ENCODE data around the gene MGAT2. TPM values are rescaled to one million over a fixed set of nuclear protein-coding genes. Genes with fewer than 3 reads are reported as not detected.
A peak's percentile ranks its signal among the peaks of the same experiment; 100 is the strongest.

Gene MGAT2
- total and polyA plus RNA-seq, 9 of the 15 experiments (the other 6 are each of a cell fraction or from before 2014, with no cell fraction given): 0.03 to 33.3 (median 24.6) TPM; not detected in 1

DNA sequence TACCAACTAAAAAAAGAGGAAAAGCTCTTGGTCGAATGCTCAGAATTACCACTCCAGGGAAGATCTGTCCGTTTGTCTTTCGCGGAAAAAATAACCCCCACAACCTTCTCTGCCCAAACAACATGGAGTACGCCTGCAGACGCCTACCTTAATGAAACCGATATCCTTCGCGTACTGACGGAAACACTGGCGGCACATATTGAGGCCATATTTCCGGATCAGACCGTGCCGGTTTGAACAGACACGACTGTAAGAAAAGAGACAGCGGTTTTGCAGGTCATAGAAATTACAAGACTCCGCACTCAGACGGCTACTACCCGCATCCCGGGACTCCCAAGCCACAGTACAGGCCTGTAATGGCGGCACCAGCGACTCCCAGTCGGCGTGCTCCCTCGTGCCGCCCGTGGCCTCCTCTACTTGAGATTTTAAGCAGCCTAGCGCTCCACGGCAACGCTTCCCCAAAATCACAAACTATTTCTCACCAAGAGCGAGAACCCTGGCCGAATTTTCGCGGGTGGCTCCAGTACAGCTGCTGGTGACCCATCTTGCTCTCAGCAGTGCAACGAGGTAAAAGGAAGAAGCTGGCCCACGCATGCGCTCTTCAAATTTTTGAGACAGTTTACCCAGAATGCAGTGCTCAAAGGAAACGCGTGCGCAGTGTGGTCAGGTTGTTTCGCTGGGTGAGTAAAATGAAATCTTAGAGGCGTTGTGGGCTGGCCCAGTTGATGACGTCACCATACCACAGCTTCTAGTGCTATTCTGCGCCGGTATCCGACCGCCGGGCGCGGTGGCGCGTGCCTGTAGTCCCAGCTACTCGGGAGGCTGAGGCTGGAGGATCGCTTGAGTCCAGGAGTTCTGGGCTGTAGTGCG, 34.6 kb upstream of the MGAT2 start, which contains the start of gene RPS29 (continued):
- TF ChIP-seq POLR3A (IDR thresholded peaks at IDR 0.05; ENCODE audit: borderline replicate concordance, extremely low read depth, insufficient read depth, insufficient read length) (no peak), SAP30 (IDR thresholded peaks at IDR 0.05; ENCODE audit: borderline replicate concordance, insufficient read depth, low read depth, low read length, poor library complexity, severe bottlenecking) (peak; percentile 44), POLR2AphosphoS2 (IDR thresholded peaks at IDR 0.05; ENCODE audit: low read length) (peak; percentile 69; the same call in 1 of the 2 replicates), MLX (CRISPR knock-in tag; conservative IDR thresholded peaks at IDR 0.05) (no peak), KLF10 (CRISPR knock-in tag; IDR thresholded peaks at IDR 0.05) (no peak), ETV5 (CRISPR knock-in tag; IDR thresholded peaks at IDR 0.05; ENCODE audit: low read depth) (no peak), SNAPC5 (CRISPR knock-in tag; IDR thresholded peaks at IDR 0.05) (no peak), CHCHD3 (CRISPR knock-in tag; IDR thresholded peaks at IDR 0.05) (no peak), TSC22D4 (tag; IDR thresholded peaks at IDR 0.05) (no peak), ZNF444 (CRISPR knock-in tag; IDR thresholded peaks at IDR 0.05) (no peak), MCM5 (IDR thresholded peaks at IDR 0.05; ENCODE audit: low read depth) (no peak), SAFB2 (IDR thresholded peaks at IDR 0.05; ENCODE audit: borderline replicate concordance, low read depth, low read length, severe bottlenecking) (no peak), KLF1 (tag; IDR thresholded peaks at IDR 0.05) (no peak), ZKSCAN3 (CRISPR knock-in tag; IDR thresholded peaks at IDR 0.05) (no peak), ELF4 (CRISPR knock-in tag; IDR thresholded peaks at IDR 0.05) (0 out of 2 replicates have a peak, but pooled peaks have one; percentile 46), GTF2E2 (tag; IDR thresholded peaks at IDR 0.05) (peak; percentile 68; the same call in 1 of the 2 replicates), ZNF347 (CRISPR knock-in tag; IDR thresholded peaks at IDR 0.05; ENCODE audit: low read depth) (no peak), HIVEP1 (CRISPR knock-in tag; IDR thresholded peaks at IDR 0.05) (no peak), MTA2 (IDR thresholded peaks at IDR 0.05; ENCODE audit: low read depth) (no peak), TAF9B (IDR thresholded peaks at IDR 0.05; ENCODE audit: partially characterized antibody) (peak; percentile 88)
- TF ChIP-seq, protein P1, sequence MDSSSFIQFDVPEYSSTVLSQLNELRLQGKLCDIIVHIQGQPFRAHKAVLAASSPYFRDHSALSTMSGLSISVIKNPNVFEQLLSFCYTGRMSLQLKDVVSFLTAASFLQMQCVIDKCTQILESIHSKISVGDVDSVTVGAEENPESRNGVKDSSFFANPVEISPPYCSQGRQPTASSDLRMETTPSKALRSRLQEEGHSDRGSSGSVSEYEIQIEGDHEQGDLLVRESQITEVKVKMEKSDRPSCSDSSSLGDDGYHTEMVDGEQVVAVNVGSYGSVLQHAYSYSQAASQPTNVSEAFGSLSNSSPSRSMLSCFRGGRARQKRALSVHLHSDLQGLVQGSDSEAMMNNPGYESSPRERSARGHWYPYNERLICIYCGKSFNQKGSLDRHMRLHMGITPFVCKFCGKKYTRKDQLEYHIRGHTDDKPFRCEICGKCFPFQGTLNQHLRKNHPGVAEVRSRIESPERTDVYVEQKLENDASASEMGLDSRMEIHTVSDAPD (CRISPR knock-in tag; IDR thresholded peaks at IDR 0.05): no peak

Measured in K562 (cell line).